Hepatocyte (in vitro differentiated cells): ENCODE results near the gene CDH4. TPM values are rescaled to one million over a fixed set of nuclear protein-coding genes. Genes with fewer than 3 reads are reported as not detected.

Experiments
- DNase-seq: peaks from one replicate; pipeline ENCODE4 v3.0.0-alpha.2; 2016; ENCODE audit warnings: low spot score
- H2AFZ ChIP-seq: fragments of 200-600 bp; sonication (generic); 2 replicates; pipeline ENCODE4 v1.6.0; 2016; ENCODE audit warnings: antibody characterized with exemption, mild to moderate bottlenecking
- H3K27ac ChIP-seq: fragments of 200-600 bp; sonication (generic); 2 replicates; pipeline ENCODE4 v1.5.1; 2016; ENCODE audit warnings: mild to moderate bottlenecking
- H3K27me3 ChIP-seq: fragments of 200-600 bp; sonication (generic); 2 replicates; pipeline ENCODE4 v1.6.1; 2016
- H3K36me3 ChIP-seq: fragments of 200-600 bp; sonication (generic); replicated peaks from 2 replicates; pipeline ENCODE4 v1.5.1; 2016; ENCODE audit warnings: low read depth; ENCODE audit not compliant: insufficient read depth
- H3K4me1 ChIP-seq: fragments of 200-600 bp; sonication (generic); 2 replicates; pipeline ENCODE4 v1.5.1; 2016; ENCODE audit warnings: mild to moderate bottlenecking, moderate library complexity; ENCODE audit not compliant: insufficient read depth
- H3K4me2 ChIP-seq: fragments of 200-600 bp; sonication (generic); 2 replicates; pipeline ENCODE4 v1.6.0; 2016
- H3K4me3 ChIP-seq: fragments of 200-600 bp; sonication (generic); 2 replicates; pipeline ENCODE4 v1.5.1; 2016; ENCODE audit warnings: mild to moderate bottlenecking
- H3K79me2 ChIP-seq: fragments of 200-600 bp; sonication (generic); 2 replicates; pipeline ENCODE4 v1.6.0; 2017; ENCODE audit warnings: mild to moderate bottlenecking
- H3K9me2 ChIP-seq: fragments of 200-600 bp; sonication (generic); replicated peaks from 2 replicates; pipeline ENCODE4 v1.6.0; 2017; ENCODE audit warnings: mild to moderate bottlenecking; ENCODE audit not compliant: insufficient read depth
- H3K9me3 ChIP-seq: fragments of 200-600 bp; sonication (generic); 2 replicates; pipeline ENCODE4 v1.5.1; 2016; ENCODE audit warnings: low read depth, mild to moderate bottlenecking
- H4K20me1 ChIP-seq: fragments of 200-600 bp; sonication (generic); 2 replicates; pipeline ENCODE4 v1.6.0; 2016; ENCODE audit warnings: mild to moderate bottlenecking; ENCODE audit not compliant: insufficient read depth, poor library complexity, severe bottlenecking
- EZH2 ChIP-seq: fragments of 200-600 bp; sonication (generic); IDR thresholded peaks from 2 replicates; pipeline ENCODE4 v1.6.1; 2016; ENCODE audit warnings: antibody characterized with exemption, mild to moderate bottlenecking, borderline replicate concordance
- EZH2phosphoT487 ChIP-seq: fragments of 200-600 bp; sonication (generic); IDR thresholded peaks from one replicate; pipeline ENCODE4 v1.6.1; 2018; ENCODE audit warnings: antibody characterized with exemption, mild to moderate bottlenecking, low read depth, moderate library complexity; ENCODE audit not compliant: unreplicated experiment, severe bottlenecking
- WGBS: methylation state at CpG from one replicate; pipeline ENCODE4 v1.1.6; 2016; ENCODE audit warnings: low lambda C conversion rate; ENCODE audit errors: missing lambda C conversion rate; 5-methylcytosine and 5-hydroxymethylcytosine counted together
- polyA plus RNA-seq: library from polyadenylated mRNA; unstranded; fragments of >200 nt; fragmentation: Nextera tagmentation; extraction: Ambion mirVana; gene quantifications from 2 replicates; pipeline ENCODE4 v1.2.1, GENCODE V29; 2016
- total RNA-seq: library from RNA; depleted of rRNA; stranded (reverse); fragments of >200 nt; gene quantifications from 2 replicates; pipeline ENCODE4 v1.2.3, GENCODE V29; 2014
- TF ChIP-seq, protein P1 (sequence below): fragments of 200-600 bp; sonication (generic); IDR thresholded peaks from 2 replicates; pipeline ENCODE4 v1.5.1; 2016; ENCODE audit warnings: antibody characterized with exemption, mild to moderate bottlenecking; ENCODE audit not compliant: poor library complexity

The CDH4 gene
- total and polyA plus RNA-seq, 2 experiments from 2014 or later: 0.53 to 0.73 TPM

DNA sequence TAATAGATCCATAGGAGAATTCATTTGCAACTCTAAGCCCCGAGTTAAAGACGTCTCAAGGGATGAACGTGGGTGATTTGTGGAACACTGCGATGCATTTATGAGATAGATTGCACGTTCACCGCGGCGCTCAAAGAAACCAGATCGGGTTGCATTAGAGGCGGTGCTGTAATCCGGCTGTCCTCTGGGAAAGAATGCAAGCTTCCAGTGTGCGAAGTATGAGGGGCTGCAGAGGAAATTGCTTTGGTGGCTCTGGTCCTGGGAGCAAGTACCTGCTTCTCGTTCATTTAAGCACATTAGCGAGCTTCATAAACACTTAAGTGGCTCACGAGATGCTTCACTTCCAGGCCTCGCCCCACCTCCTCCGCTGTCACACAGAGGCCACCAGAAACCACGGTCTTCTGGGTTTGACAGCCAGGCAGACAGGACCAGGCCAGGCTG is 182.3 kb downstream of the CDH4 start:
- Histone ChIP-seq H4K20me1 (no peaks in the 10 kb centered on the region), H3K79me2 (no peaks in the 10 kb centered on the region), H3K36me3 (no peaks in the 10 kb centered on the region), H3K4me1 (no peaks in the 10 kb centered on the region), H3K4me3 (no peak overlapping the region), H3K4me2 (no peak overlapping the region), H2AFZ (no peak overlapping the region), H3K9me2 (no peaks in the 10 kb centered on the region), H3K27ac (no peak overlapping the region), H3K9me3 (no peaks in the 10 kb centered on the region), H3K27me3 (peaks cover 13% of the 10 kb centered on the region)
- DNase-seq: no peak
- WGBS: 32% methylated on average over 18 of the region's 18 CpGs
- TF ChIP-seq EZH2phosphoT487 (no peak), EZH2 (no peak)
- TF ChIP-seq, protein P1, sequence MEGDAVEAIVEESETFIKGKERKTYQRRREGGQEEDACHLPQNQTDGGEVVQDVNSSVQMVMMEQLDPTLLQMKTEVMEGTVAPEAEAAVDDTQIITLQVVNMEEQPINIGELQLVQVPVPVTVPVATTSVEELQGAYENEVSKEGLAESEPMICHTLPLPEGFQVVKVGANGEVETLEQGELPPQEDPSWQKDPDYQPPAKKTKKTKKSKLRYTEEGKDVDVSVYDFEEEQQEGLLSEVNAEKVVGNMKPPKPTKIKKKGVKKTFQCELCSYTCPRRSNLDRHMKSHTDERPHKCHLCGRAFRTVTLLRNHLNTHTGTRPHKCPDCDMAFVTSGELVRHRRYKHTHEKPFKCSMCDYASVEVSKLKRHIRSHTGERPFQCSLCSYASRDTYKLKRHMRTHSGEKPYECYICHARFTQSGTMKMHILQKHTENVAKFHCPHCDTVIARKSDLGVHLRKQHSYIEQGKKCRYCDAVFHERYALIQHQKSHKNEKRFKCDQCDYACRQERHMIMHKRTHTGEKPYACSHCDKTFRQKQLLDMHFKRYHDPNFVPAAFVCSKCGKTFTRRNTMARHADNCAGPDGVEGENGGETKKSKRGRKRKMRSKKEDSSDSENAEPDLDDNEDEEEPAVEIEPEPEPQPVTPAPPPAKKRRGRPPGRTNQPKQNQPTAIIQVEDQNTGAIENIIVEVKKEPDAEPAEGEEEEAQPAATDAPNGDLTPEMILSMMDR: no peak

DNA sequence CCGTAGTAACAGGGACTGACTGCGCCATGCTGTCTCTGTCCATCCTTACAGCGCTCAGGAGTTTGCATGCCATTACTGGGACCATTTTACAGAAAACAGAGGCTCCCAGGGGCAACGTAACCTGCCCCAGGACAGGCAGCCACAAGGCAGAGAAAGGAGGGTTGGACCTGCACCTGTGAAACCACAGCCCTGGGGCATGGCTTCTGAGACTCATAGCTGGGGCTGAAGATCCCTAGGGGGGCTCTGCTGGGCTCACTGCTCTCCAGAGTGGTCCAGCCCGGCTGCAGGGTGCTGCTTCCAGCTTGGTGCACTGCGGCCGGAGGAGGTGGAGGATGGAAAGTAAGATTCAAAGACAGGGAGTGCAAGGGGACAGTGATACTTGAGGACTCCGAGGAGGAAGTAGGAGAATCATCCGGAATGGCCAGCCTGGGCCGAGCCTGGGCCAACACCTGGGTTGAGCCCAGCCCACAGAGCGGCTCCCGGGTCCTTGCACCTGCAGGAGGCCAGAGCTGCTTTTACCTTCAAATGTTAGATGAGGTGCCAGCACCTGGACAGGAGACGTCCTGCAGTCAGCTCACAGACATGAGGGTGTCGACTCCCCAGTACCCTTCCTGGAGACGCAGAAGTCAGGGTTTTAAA is 183.2 kb downstream of the CDH4 start:
- no peaks in the 10 kb centered on the region for H3K79me2 ChIP-seq
- no peaks in the 10 kb centered on the region for H3K36me3 ChIP-seq
- H3K9me3 ChIP-seq: no peaks in the 10 kb centered on the region
- H3K27me3 ChIP-seq: peaks cover 13% of the 10 kb centered on the region
- no peaks in the 10 kb centered on the region for H3K9me2 ChIP-seq
- no peak overlapping the region for H3K27ac ChIP-seq
- 80% methylated on average over 15 of the region's 15 CpGs for WGBS
- H4K20me1 ChIP-seq: no peaks in the 10 kb centered on the region
- no peaks in the 10 kb centered on the region for H3K4me1 ChIP-seq
- H3K4me3 ChIP-seq: no peak overlapping the region
- no peak overlapping the region for H3K4me2 ChIP-seq
- TF ChIP-seq EZH2phosphoT487 (no peak), EZH2 (no peak)
- TF ChIP-seq, protein P1: no peak
- no peak for DNase-seq
- H2AFZ ChIP-seq: no peak overlapping the region

DNA sequence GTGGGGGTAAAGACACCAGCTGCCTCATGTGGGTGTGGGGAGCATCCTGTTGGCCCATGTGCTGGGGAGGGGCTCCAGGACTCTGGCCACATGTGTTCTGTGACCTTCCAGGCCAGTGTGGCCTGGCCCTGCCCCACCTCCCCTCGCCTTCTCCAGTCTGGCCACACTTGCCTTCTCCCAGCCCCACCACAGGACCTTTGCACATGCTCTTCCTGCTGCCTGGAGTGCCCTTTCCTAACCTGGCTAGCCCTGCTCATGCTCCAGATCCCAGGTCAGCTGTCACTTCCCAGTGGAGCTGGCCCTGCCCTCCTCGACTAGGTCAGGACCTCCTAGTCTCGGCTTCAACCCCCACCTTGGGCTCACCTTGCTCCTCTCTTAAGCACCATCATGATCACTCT is 183.8 kb downstream of the CDH4 start:
- WGBS: 73% methylated on average over 3 of the region's 3 CpGs
- H3K79me2 ChIP-seq: no peaks in the 10 kb centered on the region
- no peak overlapping the region for H3K4me2 ChIP-seq
- no peaks in the 10 kb centered on the region for H3K4me1 ChIP-seq
- H2AFZ ChIP-seq: no peak overlapping the region
- no peaks in the 10 kb centered on the region for H4K20me1 ChIP-seq
- no peak overlapping the region for H3K4me3 ChIP-seq
- no peaks in the 10 kb centered on the region for H3K36me3 ChIP-seq
- H3K27ac ChIP-seq: no peak overlapping the region
- no peaks in the 10 kb centered on the region for H3K9me2 ChIP-seq
- H3K27me3 ChIP-seq: peaks cover 15% of the 10 kb centered on the region
- TF ChIP-seq, protein P1: no peak
- TF ChIP-seq EZH2phosphoT487 (no peak), EZH2 (no peak)
- no peaks in the 10 kb centered on the region for H3K9me3 ChIP-seq
- DNase-seq: no peak
